HK-2 (cell line): Measurements from ENCODE around the gene LOXL1.

Source experiments
- DNase-seq: peaks from one replicate; pipeline ENCODE4 v3.0.0-alpha.2; 2018; ENCODE audit not compliant: unreplicated experiment

LOXL1 gene, protein sequence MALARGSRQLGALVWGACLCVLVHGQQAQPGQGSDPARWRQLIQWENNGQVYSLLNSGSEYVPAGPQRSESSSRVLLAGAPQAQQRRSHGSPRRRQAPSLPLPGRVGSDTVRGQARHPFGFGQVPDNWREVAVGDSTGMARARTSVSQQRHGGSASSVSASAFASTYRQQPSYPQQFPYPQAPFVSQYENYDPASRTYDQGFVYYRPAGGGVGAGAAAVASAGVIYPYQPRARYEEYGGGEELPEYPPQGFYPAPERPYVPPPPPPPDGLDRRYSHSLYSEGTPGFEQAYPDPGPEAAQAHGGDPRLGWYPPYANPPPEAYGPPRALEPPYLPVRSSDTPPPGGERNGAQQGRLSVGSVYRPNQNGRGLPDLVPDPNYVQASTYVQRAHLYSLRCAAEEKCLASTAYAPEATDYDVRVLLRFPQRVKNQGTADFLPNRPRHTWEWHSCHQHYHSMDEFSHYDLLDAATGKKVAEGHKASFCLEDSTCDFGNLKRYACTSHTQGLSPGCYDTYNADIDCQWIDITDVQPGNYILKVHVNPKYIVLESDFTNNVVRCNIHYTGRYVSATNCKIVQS

DNA sequence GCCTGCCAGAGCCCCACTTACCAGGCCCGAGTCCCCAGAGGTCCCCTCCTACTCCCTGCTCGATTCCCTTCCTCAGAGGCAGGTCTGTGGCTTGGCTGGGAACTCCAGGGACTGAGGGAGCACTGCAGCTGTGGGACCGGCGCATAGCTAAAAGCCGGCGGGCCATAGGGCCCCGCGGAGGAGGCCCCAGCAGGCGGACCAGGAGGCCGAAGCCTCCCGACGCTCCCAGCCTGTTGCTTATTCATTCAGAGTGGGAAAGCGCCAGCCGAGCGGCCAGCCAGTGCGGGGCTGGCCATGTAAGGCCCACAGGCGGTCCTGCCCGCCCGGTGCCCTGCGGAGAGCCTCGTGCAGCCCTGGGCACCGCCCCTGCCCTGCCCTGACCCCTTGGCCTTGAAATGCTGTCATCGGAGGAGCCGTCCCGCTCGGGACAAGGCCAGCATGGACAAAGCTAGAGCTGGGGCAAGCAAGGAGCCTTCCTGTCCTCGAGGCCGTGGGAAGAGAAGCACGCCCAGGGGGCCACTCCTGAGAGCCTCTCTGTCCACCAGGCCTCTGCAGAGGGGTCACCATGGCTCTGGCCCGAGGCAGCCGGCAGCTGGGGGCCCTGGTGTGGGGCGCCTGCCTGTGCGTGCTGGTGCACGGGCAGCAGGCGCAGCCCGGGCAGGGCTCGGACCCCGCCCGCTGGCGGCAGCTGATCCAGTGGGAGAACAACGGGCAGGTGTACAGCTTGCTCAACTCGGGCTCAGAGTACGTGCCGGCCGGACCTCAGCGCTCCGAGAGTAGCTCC lies at the start of gene LOXL1:
LOXL1 (plus strand) TSS at position 244 of the 784 bp plus-strand sequence; CDS start at position 566, 322 bp downstream.
- peak; percentile 80 for DNase-seq

DNA sequence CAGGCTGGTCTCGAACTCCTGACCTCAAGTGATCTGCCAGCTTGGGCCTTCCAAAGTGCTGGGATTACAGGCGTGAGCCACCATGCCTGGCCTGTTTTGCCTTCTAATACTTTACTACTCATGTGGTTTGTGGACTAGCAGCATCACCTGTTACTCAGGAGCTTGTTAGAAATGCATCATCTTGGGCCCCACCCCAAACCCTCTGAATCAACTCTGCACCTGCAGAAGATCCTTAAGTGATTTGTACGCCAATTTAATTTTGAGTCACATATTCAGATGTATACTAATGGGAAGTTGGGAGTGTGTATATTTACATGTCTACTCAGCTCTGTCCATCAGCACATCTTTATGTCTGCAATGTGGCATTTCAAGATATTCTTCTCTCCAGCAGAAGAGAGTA lies 46.8 kb upstream of the LOXL1 start:
- DNase-seq = no peak

DNA sequence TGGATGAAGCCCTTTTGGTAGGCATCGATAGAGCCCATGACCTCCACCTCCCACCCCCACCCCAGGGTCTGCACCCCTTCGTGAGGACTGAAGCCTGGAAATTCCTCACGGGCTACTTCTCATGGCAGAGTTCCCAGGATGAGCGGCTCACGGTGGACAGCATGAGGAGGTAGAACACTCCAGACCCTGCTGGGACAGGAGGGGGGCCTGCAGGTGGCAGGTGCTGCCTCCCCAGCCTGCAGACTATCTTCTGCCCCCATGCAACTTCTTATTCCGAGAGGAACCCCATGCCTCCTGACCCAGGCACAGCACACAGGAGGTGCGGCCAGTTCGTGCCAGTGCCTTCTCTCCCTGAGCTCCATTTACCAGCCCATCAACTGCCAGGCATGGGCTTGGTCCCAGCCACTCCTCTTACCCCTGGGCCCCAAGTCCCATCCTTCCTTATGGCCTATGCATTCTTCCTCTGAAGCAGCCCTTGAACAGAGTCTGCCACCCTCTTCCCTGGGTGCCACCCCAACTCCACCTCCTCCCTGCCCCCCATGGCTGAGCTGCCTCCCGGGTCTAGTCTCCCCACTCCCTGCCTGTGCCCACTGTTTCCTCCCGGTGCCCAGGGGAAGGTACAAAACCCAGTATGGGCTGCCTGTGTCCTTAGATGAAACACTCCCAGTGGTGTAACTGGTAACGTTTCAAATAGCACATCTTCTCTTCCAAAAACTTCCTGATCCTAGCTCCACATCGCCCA lies 44.5 kb upstream of the LOXL1 start:
- no peak for DNase-seq

DNA sequence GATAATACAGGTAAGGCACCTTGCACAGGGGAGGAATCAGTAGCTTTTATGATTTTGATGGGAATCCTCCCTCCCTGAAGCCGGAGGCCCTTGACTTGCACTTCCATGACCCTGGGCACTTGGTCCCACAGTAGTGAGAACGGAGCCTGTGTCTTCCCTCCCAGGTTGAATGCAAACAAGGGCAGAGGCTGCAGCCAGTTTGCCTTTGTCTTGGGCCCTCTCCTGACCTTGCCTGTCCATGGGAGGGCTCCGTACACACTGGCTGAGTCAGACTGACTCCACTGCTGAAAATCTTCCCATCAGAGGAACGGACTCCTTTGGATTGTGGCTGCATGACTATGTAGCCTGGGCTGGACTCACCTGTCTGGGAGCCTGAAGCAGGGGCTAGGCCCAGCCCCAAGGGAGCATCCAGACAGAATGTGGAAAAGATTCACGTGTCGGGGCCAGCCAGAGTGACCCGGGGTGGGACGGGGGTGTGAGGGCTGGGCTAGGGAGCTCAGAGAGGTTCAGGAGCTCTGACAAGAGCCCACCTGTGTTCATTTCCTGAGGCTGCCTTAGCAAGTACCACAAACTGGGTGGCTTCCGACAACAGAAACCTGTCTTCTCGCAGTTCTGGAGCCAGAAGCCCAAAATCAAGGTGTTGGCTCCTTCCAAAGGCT lies 43.4 kb upstream of the LOXL1 start:
- no peak for DNase-seq

DNA sequence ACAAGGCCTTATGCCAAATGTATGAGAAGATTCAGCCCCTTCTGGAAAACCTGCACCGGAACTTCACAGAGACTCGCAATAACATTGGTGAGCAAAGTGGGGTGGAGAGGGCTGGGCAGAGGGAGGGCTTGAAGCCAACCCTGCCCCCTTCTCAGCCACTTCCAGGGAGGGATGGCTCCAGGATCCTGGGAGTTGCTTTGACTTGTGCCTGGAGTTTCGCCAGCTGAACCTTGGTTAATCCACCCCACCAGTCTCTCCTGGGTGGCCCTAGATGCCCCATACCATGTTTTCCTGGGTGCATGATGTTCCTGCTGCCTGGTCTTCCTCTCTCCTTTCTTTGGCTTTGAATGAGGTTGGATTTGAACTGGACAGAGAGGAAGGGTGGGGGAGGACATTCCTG lies 42.1 kb upstream of the LOXL1 start:
- no peak for DNase-seq

DNA sequence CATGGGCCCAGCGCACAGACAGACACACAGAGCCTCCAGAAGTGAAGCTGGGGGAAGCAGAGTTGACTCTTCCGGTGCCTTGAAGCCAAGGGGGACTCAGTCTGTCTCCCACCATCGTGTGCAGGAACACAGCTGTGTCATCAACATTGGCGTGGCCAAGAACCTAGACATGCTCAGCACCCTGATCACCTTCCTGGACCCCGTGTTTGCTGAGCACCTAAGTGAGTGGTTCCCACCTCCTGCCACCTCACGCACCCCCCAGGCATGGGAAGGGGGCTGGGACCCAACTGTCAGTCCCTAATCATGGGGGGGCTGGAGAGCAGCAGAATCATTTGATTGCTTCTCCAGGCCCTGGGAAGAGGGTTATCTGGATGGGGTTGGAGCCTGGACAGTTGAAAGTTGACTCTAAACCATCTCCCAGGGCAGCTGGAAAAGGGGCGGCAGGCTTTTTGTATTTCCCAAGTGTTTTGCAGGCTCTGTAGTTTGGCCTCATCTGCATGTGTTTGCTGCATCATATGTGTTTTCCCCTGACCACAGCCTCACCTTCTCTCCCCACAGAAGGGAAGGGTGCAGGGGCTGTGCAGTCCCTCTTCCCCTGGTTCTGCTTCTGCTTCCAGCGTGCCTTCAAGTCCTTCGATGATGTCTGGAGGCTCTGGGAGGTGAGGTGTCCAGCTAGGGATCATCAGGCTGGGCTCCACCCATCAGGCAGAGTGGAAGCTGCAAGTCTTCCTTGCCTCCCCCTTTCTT lies 40.1 kb upstream of the LOXL1 start:
- no peak for DNase-seq

DNA sequence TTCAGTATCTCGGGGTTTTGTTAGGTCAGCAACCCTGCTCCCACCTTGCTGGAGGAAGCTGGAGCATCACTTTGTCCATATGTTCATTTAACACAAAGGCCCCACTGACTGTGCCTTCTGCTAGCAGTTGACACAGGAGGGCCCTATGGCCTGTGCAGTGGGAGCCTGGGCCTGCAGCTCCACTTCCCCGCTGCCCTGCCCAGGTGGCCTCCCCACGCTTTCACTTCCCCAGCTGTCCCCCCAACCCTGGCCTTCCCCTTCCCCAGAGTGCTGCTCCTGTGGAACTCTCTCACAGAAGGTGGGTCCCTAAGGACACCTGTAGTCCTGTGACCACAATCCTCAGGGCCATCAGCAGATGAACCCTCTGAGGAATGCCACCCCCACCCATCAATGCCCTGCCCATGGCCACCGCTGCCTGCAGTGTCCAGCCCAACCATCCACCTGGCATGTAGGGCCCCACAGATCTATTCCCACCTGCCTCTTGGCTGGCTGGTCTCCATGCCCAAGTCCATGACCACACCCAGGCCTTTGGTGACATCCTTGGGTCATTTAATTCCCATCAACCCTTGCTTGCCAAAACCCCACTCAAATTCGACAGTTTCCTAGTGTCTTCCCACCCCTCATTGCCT lies 39.4 kb upstream of the LOXL1 start:
- DNase-seq = no peak

DNA sequence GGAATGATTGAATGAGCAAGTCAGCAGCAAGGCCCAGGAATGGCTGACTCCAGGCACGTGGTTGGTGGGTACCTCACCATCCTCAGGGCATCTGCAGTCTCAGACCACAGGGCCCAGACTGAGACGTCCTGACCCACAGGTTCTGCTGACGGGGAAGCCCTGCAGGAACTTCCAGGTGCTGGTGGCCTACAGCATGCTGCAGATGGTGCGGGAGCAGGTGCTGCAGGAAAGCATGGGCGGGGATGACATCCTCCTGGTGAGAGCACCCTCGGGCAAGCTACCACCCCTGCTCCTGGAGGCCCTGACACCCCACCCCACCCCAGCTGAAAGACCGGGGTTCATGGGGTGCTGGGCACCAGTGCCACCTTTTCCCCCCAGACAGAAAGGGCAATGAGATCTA lies 38.8 kb upstream of the LOXL1 start:
- DNase-seq = no peak

DNA sequence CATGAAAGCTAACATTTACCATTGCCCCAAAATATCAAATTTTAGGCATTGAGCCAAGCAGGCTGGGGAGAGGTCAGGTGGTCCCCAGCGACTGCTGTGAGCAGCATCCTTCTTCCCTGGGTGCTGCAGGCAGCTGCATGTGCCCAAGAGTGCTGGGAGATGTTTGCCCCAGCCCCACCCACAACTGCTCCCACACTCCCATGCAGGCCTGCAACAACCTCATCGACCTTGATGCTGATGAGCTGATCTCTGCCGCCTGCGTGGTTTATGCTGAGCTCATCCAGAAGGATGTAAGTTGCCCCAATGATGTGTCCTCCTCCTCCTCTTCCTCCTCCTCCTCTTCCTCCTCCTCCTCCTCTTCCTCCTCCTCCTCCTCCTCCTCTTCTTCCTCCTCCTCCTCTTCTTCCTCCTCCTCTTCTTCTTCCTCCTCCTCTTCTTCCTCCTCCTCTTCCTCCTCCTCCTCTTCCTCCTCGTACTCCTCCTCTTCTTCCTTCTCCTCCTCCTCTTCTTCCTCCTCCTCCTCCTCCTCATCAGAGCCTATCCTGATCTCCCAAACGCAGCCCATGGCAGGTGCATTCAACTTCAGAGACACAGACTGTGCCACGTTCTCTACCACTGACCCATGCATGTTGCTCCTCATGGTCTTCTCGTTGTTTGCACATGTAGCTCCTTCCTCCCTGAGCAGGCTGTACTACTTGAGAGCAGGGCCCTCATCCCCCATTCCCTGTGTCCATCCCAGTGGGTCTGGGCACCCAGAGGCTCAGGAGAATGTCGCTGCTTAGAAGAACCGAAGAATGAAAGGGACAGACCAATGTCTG lies 37.8 kb upstream of the LOXL1 start:
- DNase-seq = no peak

DNA sequence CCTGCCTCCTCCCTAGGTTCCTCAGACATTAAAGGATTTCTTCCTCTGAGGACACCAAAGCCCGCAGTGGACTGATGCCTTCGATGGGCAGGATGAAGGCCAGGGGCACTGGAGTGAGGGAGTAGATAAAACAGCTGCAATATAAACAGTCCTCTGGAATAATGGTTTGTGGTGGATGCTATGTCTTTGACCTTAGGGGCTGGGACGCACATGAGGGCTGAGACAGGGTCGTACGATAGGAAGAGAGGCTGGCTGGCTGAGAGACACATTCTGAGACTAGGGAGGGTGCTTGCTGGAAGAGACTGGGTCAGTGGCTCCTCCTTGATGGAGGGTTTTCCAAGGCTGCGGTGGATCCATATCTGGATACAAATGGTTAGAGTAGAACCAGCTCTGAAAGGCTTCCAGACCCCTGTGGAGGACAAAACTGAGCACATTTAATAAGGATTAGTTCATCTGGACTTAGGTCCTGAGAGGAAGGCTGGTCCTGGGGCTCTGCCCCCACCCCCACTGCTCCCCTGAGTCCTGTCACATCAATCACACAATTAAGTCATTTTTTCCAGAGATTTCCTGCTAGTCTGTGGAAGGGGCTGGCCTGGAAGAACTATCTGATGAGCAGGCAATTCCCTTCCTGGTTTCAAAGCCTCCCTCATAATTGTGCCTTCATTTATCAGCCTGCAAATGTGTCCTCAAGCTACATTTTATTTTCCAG lies 37.1 kb upstream of the LOXL1 start:
- no peak for DNase-seq

DNA sequence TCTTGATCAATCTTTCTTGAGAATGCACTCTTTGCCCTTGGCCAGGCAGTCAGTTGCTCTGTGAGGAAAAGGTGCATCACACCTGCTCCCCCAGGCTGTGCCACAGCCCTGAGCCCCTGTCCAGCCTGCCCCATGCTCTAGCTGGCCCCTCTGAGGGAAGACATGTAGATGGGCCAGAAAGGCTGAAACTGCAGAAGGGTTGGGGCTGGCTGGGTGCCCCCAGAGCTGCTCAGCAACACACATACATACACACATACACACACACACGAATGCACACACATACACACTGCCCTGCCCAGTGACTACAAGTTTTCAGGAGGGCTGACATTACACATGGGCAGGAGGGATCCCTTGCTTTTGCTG lies 36.5 kb upstream of the LOXL1 start:
- no peak for DNase-seq

DNA sequence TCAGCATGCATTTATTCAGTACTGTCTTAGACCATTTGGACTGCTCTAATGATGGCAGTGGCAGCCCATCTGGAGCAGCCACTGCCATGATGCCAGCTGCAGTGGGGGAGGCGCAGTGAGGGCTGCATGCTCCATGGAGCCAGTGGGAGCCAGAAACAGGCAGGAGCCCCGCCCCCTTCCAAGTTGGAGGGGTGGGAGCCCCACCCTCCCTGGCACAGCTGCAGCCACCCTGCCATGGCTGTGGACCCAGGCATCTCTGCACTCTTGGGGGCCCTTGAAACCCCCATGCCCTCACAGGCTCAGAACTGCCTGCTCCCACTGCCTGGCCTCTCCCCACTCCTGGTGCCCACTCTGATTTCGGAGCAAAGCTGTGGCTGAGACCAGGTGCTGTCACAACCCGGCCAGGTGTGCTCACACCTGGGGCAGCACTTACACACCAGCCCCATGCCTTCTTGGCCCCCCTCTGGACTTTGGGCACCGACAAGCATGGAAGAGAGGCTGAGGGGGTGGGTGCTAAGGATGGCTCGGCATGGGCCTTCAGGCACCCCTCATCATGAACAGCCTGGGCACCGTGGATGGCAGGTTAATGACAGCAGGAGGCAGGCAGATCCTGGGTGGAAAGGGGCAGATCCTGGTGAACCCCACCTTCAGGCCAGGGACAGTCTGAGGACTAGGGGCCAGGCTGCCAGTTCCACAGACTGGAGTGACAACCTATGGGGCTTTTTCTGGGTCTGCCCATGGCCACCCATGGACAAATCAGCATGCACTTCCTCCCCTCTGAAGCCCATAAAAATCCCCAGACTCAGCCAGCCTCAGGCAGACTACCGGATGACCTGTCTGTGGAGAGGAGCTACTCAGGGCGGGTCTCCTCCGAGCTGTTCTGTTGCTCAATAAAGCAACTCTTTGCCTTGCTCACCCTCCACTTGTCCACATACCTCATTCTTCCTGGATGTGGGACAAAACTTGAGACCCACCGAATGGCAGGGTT lies 34.6 kb upstream of the LOXL1 start:
- DNase-seq = no peak

DNA sequence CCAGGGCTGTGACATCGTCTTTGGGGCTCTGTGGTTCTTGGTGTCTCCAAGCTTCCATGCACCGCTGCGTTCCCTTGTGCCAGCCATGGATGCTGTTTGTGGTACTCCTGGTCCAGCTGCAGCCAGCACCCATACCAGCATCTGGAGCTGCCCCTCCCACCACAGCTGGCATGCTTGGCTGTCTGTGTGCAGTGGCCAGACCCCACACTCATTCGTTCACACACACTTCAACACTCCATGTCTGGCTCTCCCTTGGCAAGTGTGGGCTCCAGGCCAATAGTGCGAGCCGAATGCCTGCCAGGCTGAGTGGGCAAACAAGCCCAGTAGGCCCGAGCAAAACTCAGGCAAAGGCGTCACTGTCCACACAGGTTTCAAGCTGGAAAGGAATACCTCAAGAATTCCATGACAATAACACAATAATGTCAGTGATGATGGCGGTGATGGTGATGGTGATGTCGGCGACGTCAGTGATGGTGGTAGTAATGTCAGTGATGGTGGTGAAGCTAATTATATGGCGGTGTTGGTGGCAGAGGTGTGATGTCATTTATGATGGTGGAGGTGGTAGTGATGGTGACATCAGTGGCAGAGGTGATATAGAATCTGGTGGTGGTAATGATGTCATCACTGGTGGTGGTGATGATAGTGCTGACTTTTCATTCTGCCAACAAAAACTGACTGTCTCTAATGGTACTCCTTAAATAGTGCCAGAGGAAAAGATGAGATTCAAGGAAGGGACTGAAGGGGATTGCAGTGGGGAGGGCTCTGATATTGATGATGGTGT lies 33.6 kb upstream of the LOXL1 start:
- DNase-seq = no peak

DNA sequence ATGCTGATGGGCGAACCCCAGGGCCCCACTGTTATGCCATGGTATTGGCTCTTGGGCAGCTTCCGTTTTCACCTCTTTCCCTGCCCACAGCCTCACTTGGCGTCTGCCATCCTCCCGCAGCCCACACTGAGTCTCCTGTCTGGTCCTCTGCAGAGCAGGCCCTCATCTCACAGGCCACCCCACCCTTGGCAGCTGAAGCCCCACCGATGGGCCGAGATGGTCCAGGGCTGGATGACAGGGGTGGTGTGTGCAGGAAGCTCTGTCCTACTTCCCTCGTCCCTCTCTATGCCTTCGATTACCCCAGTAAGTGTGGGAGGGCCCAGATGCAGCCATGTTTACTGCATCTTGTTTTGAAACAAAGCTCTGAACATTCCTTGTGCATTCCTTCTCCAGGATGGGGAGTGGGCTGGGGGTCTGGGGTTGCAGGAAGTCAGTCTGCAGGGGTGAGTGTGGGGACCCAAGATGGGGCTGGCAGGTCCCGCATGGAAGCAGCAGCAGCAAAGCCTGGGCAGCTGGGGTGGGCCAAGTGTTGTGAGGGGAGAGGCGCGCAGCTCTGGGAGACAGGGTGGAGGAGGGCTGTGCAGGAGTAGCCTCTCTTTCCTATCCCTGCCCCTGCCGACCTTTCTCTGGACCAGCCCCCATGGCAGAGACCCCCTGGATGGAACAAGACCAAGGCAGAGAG lies 32.0 kb upstream of the LOXL1 start:
- DNase-seq = no peak

DNA sequence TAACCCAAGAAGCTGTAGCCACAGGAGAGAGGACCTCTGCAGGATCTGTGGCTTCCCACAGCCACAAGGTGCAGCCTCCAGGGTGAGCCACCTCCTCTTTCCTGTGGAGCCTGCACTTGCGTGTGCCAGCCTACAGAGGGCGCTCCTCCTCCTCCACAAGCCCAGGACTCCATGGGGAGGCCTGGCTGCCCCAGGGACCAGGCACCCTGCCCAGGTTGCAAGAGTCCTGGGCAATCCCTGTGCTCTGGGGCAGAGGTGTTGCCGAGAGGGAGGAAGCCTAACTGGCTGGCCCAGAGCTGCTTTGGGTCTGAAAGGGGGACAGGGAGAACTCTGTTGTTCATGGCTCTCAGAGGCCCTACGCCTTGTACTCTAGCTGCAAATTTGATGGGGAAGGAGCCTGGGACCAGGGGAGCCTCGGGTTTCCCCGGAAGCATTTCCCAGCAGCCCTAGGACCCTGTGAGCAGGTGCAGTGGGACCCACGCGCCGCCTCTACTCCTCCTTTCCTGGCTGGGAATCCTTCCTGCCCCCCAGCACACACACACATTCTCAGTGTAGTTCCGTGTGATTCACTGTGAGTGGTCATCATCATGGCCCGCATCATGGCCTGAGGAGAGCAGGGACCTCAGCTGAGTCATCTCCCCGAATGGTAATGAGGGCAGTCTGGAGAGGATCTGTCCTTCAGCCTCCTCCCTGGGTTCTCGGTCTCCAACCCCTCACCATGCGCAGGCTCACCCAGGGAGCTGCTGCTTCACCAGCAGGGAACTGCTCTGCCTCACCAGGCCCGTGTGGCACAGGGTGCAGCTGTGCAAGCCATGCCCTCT lies 28.6 kb upstream of the LOXL1 start:
- peak; percentile 74 for DNase-seq
